Glomerular visceral epithelial cell (primary cell): Measurements from ENCODE around the gene FMO3.
A peak's percentile ranks its signal among the peaks of the same experiment; 100 is the strongest.

ENCODE experiments used
- DNase-seq: peaks from one replicate; pipeline ENCODE4 v3.0.0-alpha.2; 2016; ENCODE audit errors: extremely low spot score

Gene FMO3

DNA sequence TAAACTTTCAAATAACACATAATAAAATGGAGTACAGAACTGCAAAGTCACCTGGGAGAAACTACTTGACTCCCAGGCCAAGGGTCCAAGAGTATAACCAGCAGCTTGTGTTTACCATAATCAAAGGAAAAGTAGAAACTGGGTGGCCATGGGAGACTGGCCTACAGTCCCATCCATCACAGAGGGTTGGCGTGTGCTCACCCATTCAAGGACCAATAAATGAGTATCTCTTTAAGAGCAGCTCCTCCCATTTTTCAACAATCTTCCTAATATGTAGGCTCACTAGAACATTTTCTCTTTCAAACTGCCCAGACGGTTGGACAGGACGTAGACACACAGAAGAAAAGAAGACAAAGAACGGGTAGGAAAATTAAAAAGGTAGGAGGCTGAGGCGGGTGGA lies at the start of gene FMO3:
FMO3 (plus strand) TSS at position 302 of the 400 bp plus-strand sequence. CDS start 1,754 bp downstream, outside the sequence.
- no peak for DNase-seq

DNA sequence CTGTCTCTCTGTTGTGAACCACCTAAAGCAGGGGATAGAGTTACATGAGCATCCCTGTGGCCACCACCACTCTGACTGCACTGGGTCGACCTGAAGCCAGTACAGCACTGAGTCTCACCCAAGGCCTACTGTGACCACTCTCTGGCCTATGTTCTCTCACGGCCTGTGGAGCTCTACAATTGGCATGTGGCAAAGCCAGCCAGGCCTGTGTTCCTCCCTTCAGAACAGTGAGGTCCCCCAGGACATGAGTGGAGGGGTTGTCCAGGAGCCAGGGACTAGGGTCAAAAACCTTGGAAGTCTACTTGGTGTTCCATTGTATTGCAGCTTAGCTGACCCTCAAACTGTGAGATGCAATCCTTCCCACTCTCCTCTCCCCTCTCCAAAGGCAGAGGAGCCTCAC lies 42.7 kb upstream of the FMO3 start:
- no peak for DNase-seq

DNA sequence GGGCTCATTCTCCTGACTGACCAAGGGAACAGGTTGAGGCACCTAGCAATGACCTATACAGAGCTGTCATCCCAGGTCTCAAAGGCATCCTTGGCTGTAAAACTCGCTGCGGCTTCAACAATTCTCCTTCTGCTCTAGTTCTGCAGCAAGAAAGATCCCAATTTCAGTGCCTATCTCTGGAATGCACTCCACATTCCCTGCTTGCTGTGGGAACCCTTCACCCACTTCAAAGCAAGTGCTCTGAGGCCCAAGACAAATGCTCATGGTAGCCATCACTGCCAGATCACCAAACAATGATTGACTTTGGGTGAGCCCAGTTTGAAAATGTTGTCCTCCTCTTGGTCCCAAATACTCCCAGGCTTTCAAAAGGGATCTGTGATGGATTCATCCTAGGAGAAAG lies 37.7 kb upstream of the FMO3 start:
- DNase-seq: no peak

DNA sequence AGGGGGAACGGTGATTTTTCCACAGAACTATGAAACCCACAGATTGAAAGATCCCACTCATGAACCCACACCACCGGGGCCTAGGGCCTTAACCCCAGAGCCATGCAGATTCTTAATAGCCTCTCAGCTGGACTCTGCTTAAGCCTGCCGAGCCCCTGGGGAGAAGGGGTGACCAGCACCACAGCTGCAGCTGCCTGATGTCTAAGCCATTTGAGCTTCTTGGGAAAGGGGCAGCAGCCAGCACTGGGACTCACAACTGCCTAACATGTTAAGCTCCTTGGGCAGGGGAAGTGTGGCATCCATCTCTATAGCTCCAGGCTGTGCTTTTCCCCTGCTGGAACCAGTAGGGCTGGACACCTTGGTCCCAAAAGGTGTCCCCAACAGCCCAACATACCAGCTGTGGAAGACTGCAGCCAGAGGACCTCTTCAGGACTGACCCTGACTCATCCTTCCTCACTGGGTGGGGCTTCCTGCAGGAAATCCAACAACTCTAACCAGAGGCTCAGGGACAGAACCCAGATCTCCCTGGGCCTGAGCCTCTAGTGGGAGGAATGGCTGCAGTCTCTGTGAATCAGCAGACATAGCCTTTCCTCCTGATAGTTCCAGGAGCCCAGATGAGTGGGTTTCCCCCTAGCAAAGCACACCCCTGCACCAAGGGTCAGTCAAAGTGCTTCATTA lies 34.6 kb upstream of the FMO3 start:
- no peak for DNase-seq

DNA sequence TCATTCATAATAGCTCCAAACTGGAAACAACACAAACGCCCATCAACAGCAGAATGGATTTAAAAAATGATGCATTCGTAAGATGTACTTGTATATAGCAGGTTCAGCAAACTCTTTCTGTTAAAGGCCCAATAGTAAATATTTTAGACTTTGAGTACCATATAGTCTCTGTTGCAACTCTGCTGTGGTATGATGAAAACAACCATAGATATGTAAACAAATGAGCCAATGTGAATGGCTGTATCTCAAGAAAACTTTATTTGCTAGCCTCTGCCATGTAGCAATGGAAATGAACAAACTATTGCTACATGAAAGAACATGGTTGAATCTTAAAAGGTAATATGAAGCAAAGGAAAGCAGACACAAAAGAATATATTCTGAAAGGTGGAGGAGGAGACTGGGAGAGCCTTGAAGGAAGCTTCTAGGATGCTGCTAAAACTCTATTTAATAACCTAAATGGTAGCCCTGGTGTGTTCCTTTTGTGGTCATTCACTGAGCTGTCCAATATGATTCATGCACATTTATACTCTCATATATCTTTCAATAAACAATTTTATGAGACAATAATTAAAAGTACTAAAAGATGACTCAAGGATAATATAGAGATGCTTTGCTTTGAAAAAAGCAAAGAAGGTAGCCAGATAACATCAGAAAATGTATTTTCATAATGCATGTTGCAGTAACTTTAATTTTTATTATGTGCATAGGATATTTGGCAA lies 29.1 kb upstream of the FMO3 start:
- DNase-seq: no peak

DNA sequence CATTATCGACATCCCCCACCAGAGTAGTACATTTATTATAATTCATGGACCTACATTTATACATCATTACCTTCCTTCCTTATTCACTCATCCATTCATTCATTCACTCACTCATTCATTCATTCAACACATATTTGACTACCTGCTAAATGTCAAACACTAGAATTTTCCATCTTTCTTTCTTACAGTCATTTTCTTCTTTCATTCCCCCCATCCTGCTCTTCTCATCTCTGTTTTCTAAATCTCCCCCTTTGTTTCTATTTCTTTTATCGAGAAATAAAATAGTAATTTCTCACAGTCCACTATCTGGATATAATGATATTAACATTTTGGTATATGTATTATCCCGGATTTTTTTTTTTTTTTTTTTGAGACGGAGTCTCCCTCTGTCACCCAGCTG lies 27.8 kb upstream of the FMO3 start:
- DNase-seq: no peak

DNA sequence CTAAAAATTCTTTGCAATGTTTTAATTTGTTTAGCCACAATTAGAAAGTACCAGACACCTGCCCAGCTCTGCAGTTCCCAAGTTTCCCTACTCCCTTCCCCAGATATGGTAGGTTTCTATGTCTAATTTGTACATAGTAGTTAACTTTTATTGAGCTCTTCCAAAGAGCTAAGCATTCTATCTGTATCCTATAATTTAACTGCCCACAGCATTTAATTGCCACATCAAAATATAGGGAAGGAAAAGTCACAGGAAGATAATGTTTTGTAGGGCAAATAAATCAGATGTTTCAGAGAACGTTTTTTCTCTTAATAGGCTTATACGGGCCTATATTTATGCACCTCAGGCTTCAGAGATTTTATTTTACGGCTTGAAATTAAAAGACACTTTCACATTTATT lies 15.7 kb upstream of the FMO3 start:
- DNase-seq: no peak

DNA sequence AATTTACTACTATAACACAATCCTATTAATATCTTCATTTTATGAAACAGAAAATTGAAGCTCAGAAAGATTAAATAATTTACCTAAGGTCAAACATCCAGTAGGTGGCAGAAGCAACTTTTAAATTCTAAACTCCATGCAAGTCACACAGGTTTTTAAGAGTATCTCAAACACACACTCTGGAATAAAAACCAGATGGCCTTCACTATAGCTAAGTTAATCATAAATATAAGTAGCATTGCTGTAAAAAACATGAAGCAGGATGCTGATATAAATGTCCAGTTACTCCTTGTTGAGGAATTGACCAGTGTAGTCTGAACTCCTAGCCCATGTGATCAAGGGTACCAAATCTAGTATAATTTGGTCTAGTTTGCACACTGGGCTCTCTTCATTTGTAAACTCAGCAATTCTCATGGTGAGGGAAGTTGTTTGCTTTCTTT lies 9.4 kb upstream of the FMO3 start:
- peak; percentile 3 for DNase-seq

DNA sequence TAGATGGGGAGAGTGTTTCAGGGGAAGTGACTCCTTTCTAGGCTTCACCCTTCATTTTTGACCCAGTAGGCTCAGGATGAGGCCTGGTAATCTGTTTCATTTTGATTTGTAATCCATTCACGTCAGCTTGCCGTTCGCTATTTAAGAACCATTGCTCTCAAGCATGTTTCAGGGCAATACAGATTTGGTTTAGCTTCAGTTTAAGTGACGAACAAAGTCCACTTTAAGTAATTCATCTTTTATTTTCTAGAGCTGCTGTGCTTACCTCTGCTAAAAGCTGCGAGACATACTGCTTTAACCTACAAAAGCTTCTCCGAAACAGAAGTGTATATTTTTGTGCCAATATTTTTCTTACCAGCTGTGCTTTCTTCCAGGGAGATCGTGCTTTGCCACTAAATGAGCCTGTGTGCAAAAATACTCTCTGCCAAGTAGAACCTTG lies 8.9 kb upstream of the FMO3 start:
- DNase-seq: no peak

DNA sequence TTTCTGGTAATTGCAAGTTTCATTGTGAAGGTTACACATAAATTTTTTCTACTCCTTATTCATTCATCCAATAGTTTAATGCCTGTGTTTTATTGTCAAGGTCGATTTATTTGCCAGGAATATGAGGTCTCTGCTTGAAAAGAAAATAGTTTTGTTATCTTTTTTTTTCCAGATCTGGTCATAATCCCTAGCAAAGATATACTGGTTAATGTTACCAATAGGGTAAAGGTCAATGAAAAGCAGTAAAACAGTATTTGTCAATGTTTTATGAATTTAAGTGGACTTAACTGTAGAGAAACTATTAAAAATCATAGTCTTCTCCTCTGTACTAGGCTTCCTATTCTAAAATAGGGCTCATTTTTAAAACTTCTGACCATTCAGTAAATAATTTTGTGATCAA lies 8.1 kb upstream of the FMO3 start:
- no peak for DNase-seq

DNA sequence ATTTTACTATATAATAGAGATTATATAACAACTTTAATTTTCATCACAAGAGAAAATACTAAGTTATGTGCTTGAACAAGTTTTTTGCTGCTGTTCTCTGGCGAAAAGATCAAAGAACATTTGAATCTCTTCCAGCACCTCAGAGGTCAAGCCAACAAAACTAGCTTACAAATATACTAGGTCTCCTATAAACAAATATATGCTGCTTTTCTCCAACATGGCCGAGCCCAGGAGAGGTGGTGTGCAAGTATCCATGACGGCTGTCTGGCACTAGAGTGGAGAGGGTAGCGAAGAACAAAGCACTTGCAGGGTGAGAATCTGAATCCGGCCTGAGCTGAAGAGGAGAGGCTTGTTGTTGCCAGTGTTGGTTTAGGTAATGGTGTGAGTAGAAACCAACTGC lies 7.5 kb upstream of the FMO3 start:
- DNase-seq: no peak

DNA sequence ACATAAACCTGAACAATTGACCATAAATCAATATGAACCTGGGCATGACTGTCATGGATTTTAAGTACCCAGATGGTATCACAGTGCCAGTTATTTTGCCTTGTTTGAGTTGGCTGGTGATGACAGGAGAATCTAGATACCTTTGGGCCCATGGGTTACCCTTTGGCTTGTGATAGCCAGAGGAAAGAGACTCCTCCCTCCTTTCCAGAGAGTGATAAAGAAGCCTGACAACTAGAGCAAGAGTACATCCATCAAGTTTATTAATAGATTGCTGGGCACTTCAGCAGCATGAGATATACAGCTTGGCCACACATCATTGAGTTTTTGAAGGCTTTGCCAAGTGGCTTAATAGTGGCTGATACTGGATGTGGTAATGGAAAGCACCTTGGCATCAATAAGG lies 6.6 kb upstream of the FMO3 start:
- no peak for DNase-seq

DNA sequence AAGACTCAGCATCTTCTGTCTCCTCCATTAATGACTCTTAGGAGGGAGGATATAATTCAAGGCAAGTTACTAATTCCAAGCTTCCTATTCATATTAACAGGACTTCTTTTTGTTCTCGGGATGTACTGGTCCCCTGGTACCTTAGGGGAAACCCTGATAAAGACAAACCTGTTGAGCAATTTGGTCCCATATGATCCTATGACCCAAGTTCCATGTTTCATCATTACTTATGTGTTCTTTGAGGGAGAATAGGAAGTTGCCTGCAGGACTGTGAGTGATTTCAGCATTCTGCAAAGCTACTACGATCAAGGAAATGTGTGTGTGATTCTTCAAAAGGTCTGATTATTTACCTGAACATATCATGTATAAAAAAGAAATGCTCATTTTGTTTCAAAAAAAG lies 5.8 kb upstream of the FMO3 start:
- DNase-seq: no peak

DNA sequence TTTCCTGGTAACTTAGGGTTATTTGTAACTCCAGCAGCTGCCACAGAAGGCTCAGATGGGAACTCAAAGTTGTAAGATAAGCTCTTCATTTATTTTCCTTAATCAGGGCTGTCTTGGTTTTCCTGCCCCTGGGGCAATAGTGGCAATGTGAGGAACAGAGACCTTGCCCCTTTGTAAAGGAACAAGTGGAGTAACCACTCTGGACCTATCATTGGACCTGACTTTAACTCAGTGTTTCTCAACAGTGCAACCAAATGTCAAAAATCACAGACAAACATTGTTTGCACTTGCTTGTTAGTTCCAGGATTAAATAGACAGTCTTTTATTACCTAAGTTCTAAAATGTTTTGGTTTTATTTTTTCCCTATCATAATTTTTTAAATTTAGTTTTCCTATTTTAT lies 2.8 kb upstream of the FMO3 start:
- DNase-seq: no peak

DNA sequence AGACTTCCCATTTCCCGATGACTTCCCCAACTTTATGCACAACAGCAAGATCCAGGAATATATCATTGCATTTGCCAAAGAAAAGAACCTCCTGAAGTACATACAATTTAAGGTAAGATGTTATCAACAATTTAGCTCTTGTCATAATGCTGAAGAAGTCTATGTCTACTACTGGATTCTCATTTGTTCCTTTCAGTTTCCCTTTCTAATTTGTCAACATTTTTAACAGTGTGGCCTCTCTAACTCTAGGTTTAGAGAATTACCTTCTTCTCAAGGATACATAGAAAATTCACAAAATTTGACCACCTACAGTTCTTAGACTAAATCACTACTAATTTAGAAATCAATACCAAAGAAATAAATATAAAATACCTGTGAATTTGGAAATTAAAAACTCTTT lies 13.2 kb downstream of the FMO3 start:
- no peak for DNase-seq

DNA sequence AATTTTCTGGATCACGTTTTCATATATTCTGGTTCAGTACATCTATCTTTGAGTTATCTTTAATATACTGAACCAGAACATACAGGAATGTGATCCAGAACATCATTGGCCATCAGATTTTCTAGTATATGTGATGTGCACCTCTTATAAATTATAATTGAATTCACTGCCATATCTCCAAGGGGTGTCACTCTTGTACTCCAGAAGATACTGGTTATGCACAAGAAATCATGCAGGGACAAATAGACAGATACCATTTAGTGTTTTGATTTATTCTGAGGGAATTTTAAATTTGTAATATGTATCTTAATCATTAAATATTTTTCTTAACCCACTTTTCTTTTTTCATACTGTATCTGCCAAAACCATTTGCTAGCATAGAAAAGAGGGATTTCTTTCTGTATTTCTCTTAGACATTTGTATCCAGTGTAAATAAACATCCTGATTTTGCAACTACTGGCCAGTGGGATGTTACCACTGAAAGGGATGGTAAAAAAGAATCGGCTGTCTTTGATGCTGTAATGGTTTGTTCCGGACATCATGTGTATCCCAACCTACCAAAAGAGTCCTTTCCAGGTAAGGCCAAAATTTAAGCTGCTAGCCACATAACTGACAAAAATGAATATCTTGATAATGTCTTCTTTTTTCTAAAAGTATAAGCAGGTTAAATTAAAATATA lies 16.7 kb downstream of the FMO3 start:
- DNase-seq: no peak

DNA sequence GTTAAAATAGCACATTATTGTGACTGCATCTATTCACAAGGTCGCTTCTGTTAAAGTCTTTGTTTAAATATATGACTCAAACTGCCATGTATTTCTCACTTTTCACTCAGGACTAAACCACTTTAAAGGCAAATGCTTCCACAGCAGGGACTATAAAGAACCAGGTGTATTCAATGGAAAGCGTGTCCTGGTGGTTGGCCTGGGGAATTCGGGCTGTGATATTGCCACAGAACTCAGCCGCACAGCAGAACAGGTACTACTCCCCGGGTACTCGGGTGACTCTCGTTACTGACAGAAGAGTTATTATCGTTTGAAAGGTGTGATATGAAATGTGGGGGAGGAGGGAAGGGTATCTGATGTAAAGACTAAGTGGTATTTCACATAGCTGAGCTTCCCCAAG lies 17.3 kb downstream of the FMO3 start:
- DNase-seq: no peak

DNA sequence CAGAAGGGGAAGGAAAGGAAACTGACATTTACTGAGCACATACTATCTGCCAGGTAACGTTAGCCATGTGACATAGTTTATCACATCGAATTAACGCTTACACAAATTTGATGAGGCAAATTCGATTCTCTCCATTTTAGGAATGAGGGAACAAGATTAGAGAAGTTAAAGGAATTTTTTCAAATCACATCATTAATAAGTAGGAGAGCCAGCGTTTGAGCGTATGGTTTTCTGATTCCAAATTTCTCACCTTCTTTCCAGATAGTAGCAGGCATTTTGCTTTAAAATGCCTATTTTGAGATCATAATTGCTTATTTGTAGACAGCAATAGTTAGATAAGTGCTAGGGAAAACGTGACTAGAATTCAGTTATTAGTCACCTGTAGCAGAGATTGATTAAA lies 19.3 kb downstream of the FMO3 start:
- DNase-seq: no peak

DNA sequence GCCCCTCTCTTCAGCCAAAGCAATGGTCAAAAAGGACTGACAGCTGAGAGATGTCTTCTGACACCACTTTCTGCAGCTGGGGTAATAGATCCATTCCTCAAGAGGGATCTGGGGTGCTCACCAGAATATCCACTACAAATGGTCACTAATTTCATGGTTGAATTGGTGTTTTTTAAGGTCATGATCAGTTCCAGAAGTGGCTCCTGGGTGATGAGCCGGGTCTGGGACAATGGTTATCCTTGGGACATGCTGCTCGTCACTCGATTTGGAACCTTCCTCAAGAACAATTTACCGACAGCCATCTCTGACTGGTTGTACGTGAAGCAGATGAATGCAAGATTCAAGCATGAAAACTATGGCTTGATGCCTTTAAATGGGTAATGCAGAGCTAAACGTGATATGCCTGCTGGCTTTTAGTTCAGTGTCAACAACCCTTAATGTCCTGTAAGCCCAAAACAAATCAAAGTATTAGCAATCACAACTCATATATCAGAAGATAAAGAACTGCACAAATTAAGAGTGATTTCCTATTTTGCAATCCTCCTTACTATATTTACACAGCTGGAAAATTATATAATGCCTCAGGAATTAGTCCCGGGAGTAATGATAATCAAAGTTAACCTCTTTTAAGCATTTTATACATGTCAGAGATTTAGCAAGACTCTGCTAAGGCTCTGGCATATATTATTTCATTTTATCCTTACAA lies 20.1 kb downstream of the FMO3 start:
- DNase-seq: no peak

DNA sequence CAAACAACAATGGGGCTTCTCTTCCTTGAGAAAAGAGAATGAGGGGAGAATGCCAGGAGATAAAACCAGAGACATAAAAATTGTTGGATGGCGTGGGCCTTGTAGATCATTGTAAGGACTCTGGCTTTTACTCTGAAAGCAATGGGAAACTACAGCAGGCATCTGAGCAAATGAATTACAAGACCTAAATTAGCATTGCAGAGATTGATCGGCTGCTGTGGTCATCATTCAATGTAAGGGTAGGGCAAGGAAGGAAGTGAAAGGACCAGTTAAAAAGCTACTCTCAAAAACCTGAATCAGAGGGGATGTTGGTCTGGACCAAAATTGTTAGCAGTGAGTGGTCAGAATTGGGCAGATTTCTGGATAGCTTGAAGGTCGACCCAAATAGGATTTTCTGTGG lies 21.4 kb downstream of the FMO3 start:
- no peak for DNase-seq

DNA sequence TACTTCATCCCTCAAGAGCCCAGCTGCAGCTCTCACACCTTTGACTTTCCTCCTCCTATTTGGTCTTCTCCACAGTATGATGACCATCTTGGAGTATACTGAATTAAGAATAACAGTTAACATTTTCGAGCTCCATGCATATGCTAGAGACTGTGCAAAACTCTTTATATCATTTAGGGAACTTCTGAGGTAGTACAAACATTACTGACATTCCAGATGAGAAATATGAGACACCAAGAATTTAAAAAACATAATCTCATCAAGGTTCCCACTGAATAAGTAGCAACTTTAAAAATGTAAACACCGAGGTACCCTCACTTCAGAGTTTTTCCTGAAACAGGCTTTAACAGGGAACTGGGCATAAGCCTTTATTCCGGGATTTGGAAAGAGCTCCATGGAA lies 22.7 kb downstream of the FMO3 start:
- DNase-seq: no peak

DNA sequence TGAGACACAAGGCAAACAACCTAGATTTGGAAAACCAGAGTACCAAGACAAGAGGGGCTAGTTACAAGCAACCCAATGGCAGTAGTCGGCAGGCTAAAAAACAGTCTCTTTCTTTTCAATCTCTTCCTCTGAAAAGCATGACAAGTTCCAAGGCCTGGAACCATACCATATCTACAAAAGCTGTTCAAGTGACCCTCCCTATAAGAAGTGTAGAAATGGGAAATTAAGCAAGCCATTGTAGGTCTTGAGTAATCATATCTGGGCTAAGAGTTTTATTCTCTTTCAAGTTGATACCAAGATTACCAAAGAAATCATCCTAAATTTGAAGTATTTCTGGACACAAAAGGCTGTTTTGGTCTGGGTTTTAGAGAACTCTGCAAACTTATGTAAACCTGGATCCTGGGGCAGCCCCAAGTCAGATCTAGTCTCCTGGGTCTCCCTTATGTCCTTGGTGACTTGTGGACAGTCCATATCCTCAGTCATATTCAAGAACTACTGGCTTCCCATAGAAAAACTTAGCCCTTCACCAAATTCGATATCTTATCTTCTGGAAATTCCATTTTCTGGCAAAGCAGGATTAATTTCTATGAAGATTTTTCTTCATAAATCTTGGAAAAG lies 24.7 kb downstream of the FMO3 start:
- no peak for DNase-seq
